CD4-positive, alpha-beta T cell treated with Interleukin-15 for 4 hours (primary cell): ENCODE measurements around the gene GDF9.
"Not testable (repeated sequence)": the region's sequence is repeated elsewhere in the genome, so short reads cannot be mapped to it uniquely, and the experiment has no call there.

Experiments
- DNase-seq: peaks from one replicate; pipeline ENCODE4 v3.0.0-alpha.2; 2020; ENCODE audit warnings: low spot score

Gene GDF9

GRCh38 chr5:132872788-132873118 is 6.5 kb upstream of the GDF9 start:
- no peak for DNase-seq

GRCh38 chr5:132871459-132872284 is 5.4 kb upstream of the GDF9 start:
- DNase-seq: no peak

GRCh38 chr5:132870801-132871200 is 4.5 kb upstream of the GDF9 start:
- DNase-seq: no peak

DNA sequence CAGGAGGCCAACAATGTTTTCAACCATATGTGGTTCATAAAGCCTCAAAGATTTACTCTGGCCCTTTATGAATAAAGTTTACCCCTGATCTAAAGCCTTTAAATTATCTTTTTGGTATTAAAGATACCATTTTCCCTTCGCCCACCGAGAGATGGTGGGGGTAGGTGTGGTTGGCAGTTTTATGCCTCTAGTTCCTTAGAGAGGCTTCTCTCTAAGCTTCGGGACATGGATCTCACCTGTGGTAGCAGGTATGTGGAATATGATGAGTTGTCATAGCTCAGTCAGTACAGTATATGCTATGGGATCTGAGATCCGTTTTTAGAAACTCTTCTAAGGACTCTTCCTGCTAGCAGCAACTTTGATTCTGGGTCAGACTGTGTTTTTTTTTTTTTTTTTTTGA is 2.5 kb upstream of the GDF9 start:
- no peak for DNase-seq

DNA sequence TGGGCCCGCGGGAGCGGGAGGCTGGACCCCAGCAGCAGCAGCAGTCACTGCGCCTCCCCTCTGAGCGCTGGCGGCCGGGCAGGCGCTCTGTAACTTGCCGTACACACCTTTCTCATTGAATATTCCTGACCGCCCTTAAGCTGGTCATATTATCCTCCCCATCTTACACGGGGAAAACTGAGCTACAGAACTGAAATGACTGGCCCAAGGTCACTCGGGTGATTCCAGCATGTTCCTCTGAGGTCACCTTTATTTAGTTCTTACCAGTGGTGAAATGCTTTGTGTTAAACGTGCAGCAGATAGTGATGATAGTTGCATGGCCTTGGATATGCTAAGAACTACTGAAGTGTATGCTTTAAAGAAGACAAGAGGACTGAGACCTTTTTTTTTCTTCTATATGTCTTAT is 780 bp upstream of the GDF9 start:
- DNase-seq: no peak

GRCh38 chr5:132865668-132866341 is 464 bp downstream of the GDF9 start:
- DNase-seq: no peak

DNA sequence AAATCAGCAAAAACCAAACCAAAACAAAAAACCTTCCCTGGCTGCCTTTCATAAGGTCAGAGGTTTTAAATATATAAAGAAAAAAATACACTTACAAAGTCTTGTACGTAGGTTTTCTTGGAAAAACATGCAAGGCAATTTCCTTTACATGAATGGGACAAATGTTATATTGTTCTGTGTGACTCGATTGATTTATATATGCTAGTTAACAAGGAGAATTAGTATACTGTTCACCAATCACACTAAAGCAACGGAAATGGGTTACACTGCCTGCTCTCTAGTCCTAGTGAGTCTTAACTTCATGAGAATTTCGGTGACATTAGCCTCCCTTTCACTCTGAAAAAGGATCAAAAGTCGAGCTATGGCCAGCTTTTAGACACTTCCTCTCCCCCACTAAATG is 5.5 kb downstream of the GDF9 start:
- no peak for DNase-seq

- no peak for DNase-seq
Measured at GRCh38 chr5:132859889-132860437, 6.3 kb downstream of the GDF9 start.

GRCh38 chr5:132856011-132856410 is 10.3 kb downstream of the GDF9 start:
- no peak for DNase-seq

DNA sequence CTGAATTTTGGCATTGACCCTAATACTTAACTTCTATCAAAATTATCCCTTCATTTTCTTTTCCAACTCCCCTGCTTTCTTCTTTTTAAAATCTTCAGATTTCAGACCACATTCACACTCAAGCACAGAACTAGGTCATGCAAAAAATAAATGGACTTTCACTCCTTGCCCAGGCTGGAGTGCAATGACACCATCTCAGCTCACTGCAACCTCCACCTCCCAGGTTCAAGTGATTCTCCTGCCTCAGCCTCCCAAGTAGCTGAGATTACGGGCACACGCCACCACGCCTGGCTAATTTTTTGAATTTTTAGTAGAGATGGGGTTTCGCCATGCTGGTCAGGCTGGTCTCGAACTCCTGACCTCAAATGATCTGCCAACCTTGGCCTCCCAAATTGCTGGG is 11.3 kb downstream of the GDF9 start:
- DNase-seq: not testable (repeated sequence)

- DNase-seq: no peak
Measured at GRCh38 chr5:132854301-132854700, 12.0 kb downstream of the GDF9 start.

- DNase-seq: no peak
Measured at GRCh38 chr5:132853790-132854189, 12.5 kb downstream of the GDF9 start.

DNA sequence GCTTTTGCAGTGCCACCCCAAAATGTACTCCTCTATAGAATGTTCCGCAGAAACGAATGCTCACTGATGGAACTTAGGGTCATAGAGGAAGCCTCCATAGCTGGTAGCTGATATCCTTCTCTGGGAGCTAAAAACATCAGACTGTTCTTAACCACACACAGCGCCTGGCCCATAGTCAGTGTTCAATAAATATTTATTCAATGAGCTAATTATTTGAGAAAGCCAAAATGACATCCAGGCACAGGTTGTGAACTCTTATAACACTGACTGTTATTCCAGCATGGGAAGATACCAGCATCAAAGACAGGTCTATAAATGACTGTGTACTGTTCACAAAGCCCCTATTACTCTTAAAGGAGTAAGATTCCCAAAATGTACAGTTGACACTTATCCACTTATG is 12.9 kb downstream of the GDF9 start:
- no peak for DNase-seq

DNA sequence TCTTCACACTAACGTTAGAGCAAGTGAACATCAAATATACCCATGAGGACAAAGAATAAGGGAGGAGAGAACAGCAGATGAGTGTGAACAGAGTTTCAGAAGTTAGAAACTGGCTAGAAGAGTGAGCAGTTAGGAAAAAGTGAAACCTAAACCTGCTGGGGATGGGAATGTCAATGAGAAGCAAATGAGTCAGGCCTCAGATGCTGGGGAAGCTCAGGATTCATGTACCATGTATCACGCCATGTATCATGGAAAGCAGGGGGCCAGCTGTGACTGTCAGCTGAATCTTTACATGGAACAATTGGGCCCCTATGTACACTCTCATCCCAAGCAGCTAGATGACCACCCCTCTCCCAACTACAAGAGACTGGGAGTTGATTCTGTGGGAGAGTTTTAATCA is 16.2 kb downstream of the GDF9 start:
- DNase-seq: no peak

- DNase-seq: no peak
Measured at GRCh38 chr5:132849347-132849746, 16.9 kb downstream of the GDF9 start.

- DNase-seq: no peak
Measured at GRCh38 chr5:132848270-132848669, 18.0 kb downstream of the GDF9 start.

- no peak for DNase-seq
Measured at GRCh38 chr5:132841305-132841704, 25.0 kb downstream of the GDF9 start.

DNA sequence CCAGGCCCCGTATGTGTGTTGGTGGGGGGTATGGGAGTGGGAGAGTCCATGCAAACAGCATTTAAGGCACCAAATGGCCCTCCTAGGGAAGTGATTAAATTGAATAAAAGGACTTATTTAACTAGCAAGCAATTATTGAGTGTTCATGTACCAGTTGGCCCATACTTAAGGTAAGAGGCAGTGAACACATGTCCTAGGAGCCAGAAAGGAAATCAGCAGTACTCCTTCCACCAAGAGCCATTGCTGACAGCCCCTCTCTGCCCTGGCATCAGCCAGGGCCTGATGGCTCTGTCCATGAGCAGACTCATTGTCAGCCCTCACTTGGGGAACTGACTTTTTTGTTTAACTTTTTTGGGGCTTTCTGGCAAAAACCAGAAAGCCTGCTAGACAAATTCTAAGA is 25.4 kb downstream of the GDF9 start:
- no peak for DNase-seq

GRCh38 chr5:132840313-132840712 is 26.0 kb downstream of the GDF9 start:
- no peak for DNase-seq

DNA sequence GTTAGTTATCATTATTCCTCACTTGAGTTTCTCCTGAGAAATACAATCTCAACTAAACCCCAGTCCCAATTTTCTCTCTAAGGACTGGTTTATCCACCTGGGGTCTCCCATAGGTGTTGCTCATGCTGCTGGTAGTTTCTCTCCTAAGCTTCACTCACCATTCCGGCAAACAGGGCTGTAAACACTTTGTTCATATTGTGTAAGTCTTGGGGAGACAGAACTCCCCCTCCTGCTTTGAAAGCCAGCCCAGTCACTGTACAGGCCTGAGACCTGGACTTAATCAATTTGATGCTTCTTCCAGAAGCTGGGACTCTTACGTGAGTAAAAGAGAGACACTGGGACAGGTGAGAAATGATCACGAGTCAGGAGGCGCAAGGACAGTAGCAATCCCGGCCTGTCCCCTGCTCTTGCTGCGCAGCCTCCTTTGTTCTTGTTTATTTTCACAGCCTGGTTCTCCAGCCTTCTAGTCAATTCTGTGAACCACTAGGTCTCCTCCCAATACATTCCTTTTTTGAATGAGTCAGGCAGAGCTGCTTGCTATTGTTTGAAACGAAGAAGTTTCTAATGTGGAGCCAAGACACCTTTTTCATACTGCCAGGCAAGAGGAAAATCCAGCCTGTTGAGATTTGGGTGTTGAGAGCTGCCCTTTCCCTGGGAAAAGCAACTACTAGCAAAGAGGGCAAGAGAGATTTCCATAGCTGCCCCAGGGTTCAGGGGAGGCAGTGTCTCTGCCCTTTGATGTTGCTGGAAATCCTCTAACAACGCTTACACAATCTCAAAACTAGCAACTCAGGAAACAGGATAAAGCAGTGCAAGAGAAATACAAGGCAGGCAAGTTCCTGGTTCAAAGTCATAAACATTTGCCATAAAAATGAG is 26.6 kb downstream of the GDF9 start:
- no peak for DNase-seq

GRCh38 chr5:132838516-132839282 is 27.6 kb downstream of the GDF9 start:
- no peak for DNase-seq

GRCh38 chr5:132837868-132838267 is 28.4 kb downstream of the GDF9 start:
- no peak for DNase-seq
